ENCODE results near the gene SLC8A1. TPM values are rescaled to one million over a fixed set of nuclear protein-coding genes. Genes with fewer than 3 reads are reported as not detected.

SLC8A1 gene
- total and polyA plus RNA-seq, 10 of the 15 experiments (the other 5 are each of a cell fraction or from before 2014, with no cell fraction given), result under 0.01 to 1.2 (median 0.01) TPM; not detected in 3

- DNase-seq (ENCODE audit: low read depth, low spot score) (no peak), ATAC-seq (no peak), FAIRE-seq (no peak)
- in situ Hi-C loops (cut with MboI) (no loop called here), intact Hi-C loops (cut with micrococcal nuclease; ENCODE audit: unreplicated experiment) (no loop called here)
- H4K20me1 ChIP-seq (ENCODE audit: control insufficient read depth, insufficient read depth), result no peaks in the 10 kb centered on the region
- H3K9ac ChIP-seq (ENCODE audit: control insufficient read depth, insufficient read depth, low read length), result no peak overlapping the region
- no peaks in the 10 kb centered on the region for H3K79me2 ChIP-seq (ENCODE audit: control insufficient read depth, insufficient read depth, low read length)
- no peak overlapping the region for H3K4me2 ChIP-seq (ENCODE audit: control insufficient read depth, insufficient read depth)
- no peaks in the 10 kb centered on the region for H3K9me3 ChIP-seq (replicated peaks; ENCODE audit: control insufficient read depth, insufficient read depth, low read length)
- ChIA-PET CTCF (no interaction called here), RAD21 (ENCODE audit: unreplicated experiment) (no interaction called here), POLR2A (no interaction called here), SMC1A (ENCODE audit: uncharacterized antibody, unreplicated experiment) (no interaction called here)
- no peak overlapping the region for H2AFZ ChIP-seq (ENCODE audit: control insufficient read depth, low read depth, low read length)
- WGBS (ENCODE audit: insufficient coverage, insufficient replicate concordance, low lambda C conversion rate, missing lambda C conversion rate), result 14% methylated on average over 2 of the region's 2 CpGs
- H3K27me3 ChIP-seq (replicated peaks in 1 of 2; ENCODE audit: control insufficient read depth in 2 of 2, insufficient read depth in 2 of 2, low read length in 1 of 2), result no peaks in the 10 kb centered on the region; a peak in 1 of 4 replicates
- H3K36me3 ChIP-seq (ENCODE audit: control insufficient read depth in 2 of 2, insufficient read depth in 2 of 2, low read length in 1 of 2), result no peaks in the 10 kb centered on the region
- no peaks in the 10 kb centered on the region for H3K4me1 ChIP-seq (ENCODE audit: control insufficient read depth, insufficient read depth, low read length)
- TF ChIP-seq NFYA (IDR thresholded peaks at IDR 0.05; ENCODE audit: borderline replicate concordance, low read depth, low read length), result no peak
- TF ChIP-seq LARP7 (IDR thresholded peaks at IDR 0.05), result no peak
- no peak for TF ChIP-seq SRF (IDR thresholded peaks at IDR 0.05; ENCODE audit: low read depth in 2 of 2, low read length in 2 of 2)
- TF ChIP-seq HDGF (IDR thresholded peaks at IDR 0.05), result no peak
- no peak for TF ChIP-seq TBL1XR1 (IDR thresholded peaks at IDR 0.05; ENCODE audit: low read depth, low read length)
- TF ChIP-seq SIN3A (IDR thresholded peaks at IDR 0.05; ENCODE audit: low read depth, low read length), result no peak
- no peak for TF ChIP-seq MLLT1 (IDR thresholded peaks at IDR 0.05)
- no peak for TF ChIP-seq STAT1 (conservative IDR thresholded peaks at IDR 0.05)
- no peak for TF ChIP-seq NKRF (conservative IDR thresholded peaks at IDR 0.05)
- TF ChIP-seq RCOR1 (conservative IDR thresholded peaks at IDR 0.05; ENCODE audit: low read depth, low read length), result no peak
- no peak for TF ChIP-seq MEF2A (IDR thresholded peaks at IDR 0.05; ENCODE audit: insufficient read depth, low read depth, low read length)
- no peak overlapping the region for H3K27ac ChIP-seq (ENCODE audit: control insufficient read depth, insufficient read depth)
- no peak overlapping the region for H3K4me3 ChIP-seq
- BruUV-seq (replicated peaks), result no TSS peak
These were observed 345.8 kb downstream of the SLC8A1 start for GRCh38 chr2:40106061-40106460.

Measured in GM12878 (cell line).